Esophagus muscularis mucosa (tissue), 2 donors: Measurements from ENCODE around the gene SGIP1.

Experiments used
- EP300 ChIP-seq: sonication (generic); formaldehyde crosslinking; IDR thresholded peaks from one replicate; pipeline ENCODE4 v1.6.1; 2017; ENCODE audit warnings: antibody characterized with exemption
- POLR2A ChIP-seq: fragments of 450-650 bp; IDR thresholded peaks from one replicate; pipeline ENCODE4 v1.6.1; 2017; ENCODE audit warnings: antibody characterized with exemption, moderate library complexity, mild to moderate bottlenecking, low read depth

GRCh38 chr1:66505671-66506392, 28.1 kb upstream of the SGIP1 start:
- TF ChIP-seq POLR2A (no peak), EP300 (no peak)
